Neural progenitor cell (in vitro differentiated cells): ENCODE results near the gene PPIL4.

Source experiments
- CTCF ChIP-seq: fragments of 200-600 bp; sonication (generic); IDR thresholded peaks from 2 replicates; pipeline ENCODE4 v1.5.1; 2017; ENCODE audit warnings: antibody characterized with exemption, mild to moderate bottlenecking
- EZH2 ChIP-seq: fragments of 200-600 bp; sonication (generic); IDR thresholded peaks from 2 replicates; pipeline ENCODE4 v1.6.1; 2017; ENCODE audit warnings: antibody characterized with exemption, mild to moderate bottlenecking, moderate library complexity
- EZH2phosphoT487 ChIP-seq: fragments of 200-600 bp; sonication (generic); IDR thresholded peaks from 2 replicates; pipeline ENCODE4 v1.6.1; 2017; ENCODE audit warnings: antibody characterized with exemption

- TF ChIP-seq CTCF (no peak), EZH2 (no peak), EZH2phosphoT487 (no peak)
These were observed 4.7 kb downstream of the PPIL4 start for GRCh38 chr6:149541139-149541538.
